Ecto neural progenitor cell (in vitro differentiated cells): ENCODE measurements around the gene GALNT14.
A peak's percentile ranks its signal among the peaks of the same experiment; 100 is the strongest.
"Not testable (repeated sequence)": the region's sequence is repeated elsewhere in the genome, so short reads cannot be mapped to it uniquely, and the experiment has no call there.

Source experiments
- DNase-seq: peaks from one replicate; pipeline ENCODE4 v3.0.0-alpha.2; 2018; ENCODE audit warnings: low spot score

GALNT14 gene, protein sequence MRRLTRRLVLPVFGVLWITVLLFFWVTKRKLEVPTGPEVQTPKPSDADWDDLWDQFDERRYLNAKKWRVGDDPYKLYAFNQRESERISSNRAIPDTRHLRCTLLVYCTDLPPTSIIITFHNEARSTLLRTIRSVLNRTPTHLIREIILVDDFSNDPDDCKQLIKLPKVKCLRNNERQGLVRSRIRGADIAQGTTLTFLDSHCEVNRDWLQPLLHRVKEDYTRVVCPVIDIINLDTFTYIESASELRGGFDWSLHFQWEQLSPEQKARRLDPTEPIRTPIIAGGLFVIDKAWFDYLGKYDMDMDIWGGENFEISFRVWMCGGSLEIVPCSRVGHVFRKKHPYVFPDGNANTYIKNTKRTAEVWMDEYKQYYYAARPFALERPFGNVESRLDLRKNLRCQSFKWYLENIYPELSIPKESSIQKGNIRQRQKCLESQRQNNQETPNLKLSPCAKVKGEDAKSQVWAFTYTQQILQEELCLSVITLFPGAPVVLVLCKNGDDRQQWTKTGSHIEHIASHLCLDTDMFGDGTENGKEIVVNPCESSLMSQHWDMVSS

DNA sequence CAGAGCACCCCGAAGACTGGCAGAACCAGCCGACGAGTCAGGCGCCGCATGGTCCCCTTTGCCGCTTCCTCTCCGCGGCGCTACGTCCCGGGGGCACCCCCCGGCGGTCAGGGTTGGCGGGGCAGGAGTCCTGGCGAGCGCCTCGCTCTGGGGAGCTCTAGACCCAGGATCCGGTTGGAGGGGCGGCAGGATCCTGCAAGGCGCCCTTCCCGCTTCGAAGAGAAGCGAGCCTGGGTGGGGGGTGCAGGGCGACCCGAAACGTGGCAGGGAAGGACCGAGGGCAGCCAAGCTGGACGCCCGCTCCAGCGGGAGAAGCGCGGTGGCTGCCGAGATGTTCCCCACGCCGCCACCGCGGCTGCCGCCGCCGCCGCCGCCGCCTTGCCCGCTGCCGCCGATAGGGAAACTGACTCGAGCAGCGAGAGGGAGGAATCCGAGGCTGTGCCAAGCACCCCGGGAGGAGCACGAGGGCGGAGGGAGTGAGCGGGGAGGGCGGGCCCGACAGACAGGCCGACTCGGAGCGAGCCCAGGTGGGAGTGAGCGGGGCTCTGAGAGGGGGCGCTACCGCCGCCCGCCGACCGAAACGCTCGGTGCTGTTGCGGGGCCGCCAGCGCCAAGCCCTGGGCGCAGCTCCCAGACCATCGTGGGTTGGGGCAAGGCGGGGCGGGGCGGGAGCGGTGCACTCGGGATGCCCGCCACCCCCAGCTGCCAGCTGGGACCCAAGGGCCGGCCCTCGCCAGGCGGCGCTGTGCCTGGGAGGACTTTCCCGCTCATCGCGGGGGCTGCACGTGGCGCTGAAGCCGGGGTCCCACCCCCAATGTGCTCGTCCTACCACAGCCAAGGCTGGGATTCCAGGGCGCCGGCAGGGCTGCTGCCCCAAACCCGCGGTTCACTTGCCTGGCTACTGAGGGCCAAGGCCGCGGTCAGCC lies at the start of gene GALNT14:
Gene GALNT14 (minus strand): TSS at position 404 of the 926 bp plus-strand sequence. CDS start 354 bp downstream, at position 50.
- peak; percentile 81 for DNase-seq

DNA sequence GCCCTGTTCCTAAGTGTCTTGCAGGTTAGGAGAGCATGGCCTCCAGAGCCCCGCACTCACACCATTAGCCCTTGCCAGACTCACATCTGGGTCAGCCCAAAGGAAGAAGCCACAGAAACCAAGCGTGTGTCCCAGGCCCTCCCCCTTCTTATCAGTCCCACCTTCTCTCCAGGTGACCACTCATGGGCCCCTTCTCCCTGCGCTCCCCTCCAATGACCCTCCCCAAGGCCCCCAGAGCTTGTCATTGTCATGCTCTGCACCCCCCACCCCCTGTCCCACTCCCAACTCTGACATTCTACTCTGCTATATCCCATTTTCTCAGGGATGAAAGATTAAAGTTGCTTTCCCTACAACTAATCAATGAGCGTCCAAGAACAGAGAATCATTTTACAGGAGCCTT lies 48.9 kb upstream of the GALNT14 start:
- peak; percentile 1 for DNase-seq

DNA sequence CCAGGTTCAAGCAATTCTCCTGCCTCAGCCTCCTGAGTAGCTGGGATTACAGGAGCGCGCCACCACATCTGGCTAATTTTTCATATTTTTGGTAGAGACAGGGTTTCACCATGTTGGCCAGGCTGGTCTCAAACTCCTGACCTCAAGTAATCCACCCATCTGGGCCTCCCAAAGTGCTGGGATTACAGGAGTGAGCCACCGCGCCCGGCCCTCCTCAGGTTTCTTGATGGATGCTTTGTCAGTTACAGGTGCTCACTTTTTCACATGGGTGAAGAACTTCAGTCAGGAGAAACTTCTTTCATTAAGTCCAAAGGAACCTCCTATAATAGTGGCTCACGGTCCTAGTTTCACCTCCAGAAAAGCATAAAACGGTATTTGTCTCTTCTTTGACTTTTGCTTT lies 45.7 kb upstream of the GALNT14 start:
- not testable (repeated sequence) for DNase-seq

DNA sequence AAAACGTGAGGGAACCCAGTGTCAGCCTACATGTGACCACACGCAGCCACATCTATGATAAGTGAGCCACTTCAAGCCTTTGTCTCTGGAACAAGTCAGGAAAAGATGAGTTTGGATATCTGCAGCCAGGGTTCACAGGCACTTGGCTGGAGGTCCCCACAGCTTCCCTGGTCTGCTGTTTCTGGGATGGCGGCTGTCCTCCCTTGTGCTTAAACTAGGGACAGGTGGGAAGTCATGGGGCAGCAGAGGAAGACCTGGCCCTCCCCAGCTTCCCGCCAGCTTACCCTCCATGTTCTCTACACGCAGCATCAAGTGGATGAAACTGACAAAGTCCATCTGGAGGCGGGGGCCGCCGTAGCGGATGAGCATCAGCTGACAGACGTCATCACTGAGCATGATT lies 38.5 kb upstream of the GALNT14 start:
- no peak for DNase-seq

DNA sequence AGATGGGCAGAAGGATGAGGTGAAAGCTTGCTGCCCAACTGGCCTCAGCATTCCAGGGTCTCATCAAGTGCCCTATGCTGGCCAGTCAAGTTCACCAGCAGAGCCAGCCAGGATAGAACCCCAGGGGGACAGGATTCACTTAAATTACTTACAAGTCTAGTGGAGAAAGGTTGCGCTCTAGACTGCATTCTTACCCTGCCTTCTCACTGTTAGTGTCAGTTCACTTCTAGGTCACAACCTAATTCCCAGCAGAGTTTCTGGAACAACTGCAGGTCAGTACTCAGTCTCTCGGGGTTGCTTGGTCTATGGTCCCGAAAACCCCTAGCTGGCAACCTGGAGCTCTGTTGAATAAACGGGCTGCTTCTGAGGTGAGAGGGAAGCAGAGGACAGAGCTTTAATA lies 32.9 kb upstream of the GALNT14 start:
- DNase-seq: no peak

DNA sequence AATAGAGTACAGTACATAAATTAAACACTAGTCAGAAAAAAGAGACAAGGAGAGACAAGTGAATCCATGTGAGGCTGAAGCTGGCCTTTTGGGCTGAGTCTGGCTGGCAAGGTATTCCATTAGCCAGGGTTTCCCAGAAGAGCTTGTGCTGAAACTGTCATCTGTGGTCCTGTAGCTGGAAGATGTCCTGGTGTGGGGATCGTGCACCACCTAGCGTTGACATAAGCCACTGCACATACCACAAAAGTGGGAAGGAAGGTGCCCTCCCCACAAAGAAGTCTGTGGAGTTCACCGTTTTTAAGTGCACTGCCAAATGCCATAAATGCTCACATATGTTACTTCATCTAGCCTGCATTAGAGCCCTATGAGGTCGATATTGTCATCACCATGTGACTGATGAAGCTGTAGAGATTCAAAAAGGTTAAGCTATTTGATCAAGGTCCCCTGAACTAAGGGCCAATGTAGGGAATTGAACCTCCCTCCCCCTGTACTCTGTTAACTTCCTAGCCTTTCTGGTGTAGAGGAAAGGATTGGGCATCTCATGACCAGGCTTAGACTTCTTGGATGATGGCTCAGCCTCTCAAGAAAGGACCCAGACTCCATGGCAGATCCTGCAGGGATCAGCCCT lies 31.9 kb upstream of the GALNT14 start:
- peak; percentile 72 for DNase-seq

DNA sequence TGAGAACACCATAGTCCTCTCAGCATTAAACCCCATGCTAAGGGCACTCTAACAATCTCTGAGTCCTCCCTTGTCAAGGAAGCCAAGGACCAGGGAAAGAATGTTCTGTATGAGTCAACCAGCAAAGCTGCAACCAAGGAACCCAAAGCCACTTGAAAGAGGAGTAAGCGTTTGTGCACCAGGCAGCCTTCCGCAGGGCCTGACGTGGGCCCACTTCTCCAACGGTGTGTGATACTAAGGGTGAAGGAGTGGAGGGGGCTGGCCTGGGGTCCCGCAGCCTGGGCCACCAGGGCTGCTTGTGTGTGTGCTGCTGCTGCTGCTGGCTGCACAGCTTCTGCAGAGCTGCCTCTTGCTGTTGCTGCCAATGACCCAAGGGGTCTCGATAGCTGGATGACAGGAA lies 30.1 kb upstream of the GALNT14 start:
- DNase-seq: no peak

DNA sequence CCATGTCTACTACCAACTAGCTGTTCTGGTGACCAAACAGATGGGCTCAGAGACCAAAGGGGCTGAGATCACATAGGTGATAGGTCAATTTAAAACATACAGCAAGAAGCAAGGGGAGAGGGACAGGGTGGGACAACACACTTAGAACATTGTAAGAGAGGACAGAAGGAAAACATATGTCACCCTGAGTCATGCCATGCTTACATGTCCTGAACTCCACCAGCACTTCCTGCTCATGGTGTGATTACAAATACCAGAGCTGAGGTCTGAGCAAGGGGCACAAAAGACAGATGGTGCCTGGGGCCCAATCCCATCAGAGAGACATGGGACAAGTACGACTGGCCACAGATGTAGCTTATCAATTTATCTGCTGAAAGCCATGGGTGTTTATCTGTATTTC lies 28.7 kb upstream of the GALNT14 start:
- no peak for DNase-seq

DNA sequence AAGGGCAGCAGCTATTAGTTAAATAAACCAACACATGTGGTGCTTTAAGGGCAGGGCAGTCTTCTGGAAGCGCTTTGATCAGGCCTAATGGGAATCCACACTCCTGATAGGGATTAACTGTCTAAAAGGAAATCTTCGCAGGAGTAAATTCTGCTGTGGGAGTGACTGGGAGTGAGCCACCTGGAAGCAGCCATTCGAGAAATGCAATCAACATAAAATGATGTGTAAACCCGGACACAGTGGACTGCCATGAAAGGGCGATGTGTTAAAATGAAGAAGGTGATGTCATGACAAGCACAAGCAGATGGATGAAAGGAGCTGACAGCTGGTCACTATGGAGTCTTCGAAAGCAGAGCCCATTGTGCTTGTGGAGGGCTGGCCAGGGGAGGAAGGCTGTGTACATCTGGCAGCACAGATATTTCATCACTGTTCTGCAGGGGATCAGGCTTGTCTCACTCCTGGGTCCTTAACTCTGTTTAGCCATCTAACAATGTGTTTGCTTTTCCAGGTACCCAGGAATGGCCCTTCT lies 24.8 kb upstream of the GALNT14 start:
- no peak for DNase-seq

DNA sequence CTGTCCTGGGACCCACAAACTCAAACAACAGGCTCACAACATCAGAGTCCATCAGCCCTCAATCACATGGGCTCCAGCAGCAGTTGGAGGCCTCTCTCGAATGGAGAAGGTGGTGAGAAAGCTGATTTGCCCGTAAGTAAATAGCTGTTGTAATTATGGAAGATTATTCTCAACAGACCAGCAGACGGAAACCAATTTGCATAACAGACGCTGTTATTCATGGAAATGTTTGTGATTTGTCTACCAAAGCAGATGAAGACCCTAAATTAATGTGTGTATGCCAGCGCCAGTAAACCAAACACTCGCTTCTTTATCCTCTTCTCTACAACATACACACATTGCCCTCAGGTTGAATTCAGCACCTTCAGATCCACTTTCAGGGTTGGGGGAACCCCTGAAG lies 23.4 kb upstream of the GALNT14 start:
- DNase-seq: no peak

DNA sequence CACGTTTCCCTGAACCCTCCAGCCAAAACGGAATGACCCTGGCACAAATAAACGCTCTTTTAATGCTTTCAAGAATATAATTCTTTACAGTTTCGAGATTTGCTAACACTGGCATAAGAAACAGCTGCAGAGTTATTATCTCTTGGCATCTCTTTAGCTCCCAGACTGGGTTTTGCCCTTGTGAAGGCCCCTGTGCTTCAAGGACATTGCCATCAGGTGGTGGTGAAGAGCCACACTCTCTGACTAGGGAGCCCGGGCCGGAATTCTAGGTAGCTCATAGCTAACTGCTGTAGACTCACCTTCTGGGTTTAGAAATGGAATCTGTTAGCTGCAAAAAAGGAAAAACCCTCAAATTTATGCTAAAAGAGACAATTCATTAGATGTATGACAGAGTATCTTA lies 13.3 kb upstream of the GALNT14 start:
- no peak for DNase-seq

DNA sequence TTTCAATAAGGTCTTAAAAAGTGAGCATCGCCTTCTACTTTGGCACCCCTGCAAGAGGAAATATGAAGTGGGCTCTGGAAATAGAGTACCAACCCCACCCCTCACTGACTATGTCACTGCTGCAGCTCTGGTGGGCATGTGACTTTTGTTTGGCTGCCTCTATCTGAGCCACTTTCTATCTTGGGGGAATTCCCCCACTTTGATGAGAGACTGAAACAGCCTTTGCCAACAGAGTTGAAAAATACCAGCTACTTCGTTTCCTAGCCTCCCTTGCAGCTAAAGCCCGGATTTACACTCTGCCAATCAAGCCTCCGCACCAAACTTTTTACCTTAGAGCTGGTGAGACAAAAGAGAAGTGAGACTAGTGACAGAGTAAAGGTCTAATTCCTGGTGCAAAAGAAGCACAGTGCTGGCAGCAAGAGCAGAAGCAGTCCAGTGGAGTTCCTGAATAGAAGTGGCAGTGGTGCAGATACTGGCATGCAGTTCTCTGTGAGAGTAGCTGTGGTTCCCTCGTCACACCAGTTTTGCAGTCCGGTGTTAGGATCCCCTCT lies 12.0 kb upstream of the GALNT14 start:
- DNase-seq: no peak

DNA sequence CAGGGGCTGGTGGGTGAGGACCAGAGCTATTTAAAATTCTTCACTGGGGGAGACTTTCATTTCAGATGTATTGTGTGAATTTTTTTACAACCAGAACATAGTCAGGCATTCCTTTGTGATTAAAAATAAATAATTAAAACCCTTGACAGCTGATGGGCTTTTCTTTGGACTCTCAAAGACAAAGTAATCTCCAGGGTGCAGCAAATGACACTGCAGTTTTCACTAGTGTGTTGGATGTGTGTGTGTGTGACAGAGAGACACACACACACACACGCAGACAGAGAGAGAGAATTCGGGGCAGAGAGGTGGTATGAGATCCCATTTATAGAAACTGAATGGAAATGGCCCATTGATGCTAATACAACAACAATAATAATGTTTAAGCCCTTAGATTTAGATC lies 10.3 kb upstream of the GALNT14 start:
- no peak for DNase-seq

DNA sequence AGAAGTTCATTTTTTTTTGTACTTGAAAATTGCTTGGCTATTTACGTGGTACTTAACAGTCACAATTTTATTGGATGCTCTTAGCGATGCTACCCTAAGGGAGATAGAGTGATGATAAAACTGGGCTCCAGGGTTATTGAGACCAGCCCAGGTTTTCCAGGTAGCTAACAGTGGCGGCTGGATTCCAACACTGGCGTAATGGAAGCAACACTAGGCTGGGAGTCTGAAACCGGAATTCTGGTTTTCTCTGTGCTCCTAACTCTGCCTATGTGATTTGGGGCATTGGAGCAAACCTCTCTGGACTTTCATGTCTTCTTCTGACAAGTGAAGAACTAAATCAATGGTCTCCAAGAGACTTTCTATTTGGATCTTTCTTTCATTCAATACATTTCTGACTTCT lies 9.4 kb upstream of the GALNT14 start:
- no peak for DNase-seq

DNA sequence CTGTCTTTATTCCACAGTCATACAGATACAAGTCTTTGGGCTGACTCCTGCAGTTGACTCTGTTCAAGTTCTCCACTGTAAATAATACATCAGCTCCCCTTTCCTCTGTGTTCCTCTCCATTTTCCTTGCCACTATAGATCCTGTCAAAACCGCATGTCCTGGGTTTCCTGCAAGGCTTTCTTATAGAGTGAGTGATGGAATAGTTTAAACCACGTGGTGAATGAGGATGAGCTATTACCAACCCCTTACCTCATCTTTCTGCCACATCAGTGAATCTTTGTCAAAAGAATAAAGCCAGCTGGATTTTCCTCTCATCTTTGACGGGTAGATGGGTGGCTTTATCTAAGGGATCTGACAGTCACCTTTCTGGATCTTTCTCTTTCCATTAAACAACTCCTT lies 3.9 kb upstream of the GALNT14 start:
- DNase-seq: no peak

DNA sequence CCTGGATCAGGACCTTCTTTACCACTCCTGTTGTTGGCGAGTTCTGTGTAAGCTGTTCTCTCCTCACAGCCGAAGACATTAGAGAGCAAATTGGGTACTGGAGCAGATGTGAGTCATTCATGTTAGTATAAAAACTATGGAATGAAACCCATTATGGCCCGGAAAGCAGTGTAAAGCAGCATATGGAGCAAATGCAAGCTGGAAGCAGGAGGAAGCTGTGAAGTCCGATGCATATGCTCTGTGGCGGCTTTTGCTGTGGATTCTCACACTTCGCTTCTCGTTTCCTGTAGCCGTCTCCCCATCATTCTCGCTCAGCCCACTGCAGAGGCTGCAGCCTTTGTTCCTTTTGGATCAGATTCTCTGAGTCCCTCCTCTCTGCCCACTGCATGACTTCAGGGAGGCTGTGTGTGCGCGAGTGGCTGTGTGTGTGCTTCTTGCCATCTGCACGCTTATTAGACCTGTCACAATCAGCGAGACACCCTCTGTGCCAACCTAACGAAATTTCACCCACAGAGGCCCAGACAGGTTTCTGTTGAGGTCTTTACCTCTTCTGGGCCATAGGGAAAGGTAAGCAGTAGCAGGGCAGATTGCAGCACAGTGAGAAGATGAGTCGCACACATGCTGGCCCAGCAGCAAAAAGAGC lies 3.3 kb upstream of the GALNT14 start:
- no peak for DNase-seq

DNA sequence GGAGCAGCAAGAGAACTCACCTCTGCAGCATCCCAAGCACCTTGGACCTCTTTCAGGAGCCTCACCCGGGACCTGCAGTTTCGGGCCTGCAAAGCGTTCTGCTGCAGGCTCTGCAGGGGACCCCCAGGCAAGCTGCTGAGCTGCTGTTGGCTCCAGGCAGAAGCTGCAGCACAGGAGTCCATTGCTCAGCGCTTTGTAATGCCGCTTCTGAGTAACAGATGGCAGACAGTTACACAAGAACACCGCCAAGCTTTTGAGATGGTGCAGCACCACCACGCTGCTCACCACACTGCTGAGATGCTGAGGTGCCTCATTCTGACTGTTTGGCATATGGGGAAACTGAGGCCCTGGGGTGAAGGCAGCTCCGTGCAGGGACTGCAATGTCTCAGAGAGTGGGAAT lies 1.9 kb upstream of the GALNT14 start:
- no peak for DNase-seq

DNA sequence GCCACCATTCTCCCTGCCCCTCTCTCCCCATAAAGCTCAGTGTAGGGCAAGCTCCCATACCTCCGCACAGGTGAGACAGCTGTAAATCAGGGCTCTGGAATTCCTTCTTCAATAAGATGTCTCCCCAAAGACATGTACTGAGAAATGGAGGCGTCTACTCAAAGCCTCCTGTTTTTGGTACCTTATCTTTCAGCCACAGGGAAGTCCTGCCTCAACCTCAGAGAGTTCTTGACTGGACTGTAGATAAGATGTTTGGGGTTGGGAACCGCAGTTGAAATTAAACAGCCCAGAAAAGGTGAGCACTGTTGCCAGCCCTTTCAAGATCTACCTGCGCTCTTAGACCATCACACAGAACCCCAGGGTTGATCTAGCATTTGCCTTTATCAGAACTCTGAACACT lies 1.4 kb upstream of the GALNT14 start:
- no peak for DNase-seq

DNA sequence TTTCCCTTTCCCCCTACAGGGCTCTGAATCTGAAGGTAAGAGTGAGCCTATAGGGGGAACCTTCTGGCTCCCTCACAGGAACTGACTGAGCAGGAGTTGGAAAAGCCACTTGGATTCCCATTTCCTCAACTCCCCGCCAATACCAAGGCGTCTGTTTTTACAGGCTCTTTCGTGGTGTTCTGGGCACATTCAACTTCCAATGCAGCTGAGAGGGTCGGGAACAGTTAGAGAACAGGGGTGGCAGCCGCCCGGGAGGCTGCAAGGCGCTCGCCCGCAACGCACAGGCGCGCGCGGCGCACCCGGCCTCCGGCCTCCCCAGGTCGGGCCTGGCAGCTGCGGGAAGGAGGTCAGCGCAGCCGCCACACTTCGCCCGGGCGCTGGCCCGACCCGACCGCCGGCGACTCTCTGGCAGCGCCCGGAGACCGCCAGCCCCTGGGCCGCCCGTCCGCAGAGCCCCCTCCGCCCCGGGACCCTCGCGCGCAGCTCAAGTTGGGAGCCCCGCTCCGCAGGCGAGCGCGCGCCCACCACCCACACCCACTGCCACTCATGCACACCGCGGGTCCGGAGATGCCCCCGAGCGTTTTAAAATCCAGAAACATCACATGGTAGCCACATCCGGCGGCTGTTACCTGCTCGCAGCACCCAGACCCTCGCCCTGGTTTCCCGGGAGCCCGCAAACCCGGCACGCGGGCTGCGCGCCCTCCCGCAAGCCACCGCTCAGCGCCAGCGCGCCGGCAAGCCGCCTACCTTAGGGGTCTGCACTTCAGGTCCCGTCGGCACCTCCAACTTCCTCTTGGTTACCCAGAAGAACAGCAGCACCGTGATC lies 816 bp downstream of the GALNT14 start:
- no peak for DNase-seq

DNA sequence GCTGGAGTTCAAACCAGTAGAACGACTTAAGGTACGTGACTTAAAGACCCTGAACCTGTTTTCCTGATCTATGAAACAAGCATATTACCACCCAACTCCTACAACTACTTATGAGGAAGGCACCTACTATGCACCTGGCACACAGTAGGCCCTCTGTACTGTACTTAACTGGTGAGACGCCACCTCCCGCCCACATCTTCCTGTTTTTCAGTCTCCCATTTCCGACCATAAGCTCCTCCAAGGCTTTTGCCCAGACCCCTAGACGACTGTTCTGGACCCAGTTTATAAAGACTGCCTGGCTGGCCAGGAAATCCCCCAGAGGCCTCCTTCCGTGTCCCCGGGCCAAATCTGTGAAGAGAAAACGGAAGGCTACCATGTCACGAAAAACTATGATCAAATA lies 1.5 kb downstream of the GALNT14 start:
- no peak for DNase-seq
